Measurements from ENCODE around the gene TTLL9.

Gene TTLL9

DNA sequence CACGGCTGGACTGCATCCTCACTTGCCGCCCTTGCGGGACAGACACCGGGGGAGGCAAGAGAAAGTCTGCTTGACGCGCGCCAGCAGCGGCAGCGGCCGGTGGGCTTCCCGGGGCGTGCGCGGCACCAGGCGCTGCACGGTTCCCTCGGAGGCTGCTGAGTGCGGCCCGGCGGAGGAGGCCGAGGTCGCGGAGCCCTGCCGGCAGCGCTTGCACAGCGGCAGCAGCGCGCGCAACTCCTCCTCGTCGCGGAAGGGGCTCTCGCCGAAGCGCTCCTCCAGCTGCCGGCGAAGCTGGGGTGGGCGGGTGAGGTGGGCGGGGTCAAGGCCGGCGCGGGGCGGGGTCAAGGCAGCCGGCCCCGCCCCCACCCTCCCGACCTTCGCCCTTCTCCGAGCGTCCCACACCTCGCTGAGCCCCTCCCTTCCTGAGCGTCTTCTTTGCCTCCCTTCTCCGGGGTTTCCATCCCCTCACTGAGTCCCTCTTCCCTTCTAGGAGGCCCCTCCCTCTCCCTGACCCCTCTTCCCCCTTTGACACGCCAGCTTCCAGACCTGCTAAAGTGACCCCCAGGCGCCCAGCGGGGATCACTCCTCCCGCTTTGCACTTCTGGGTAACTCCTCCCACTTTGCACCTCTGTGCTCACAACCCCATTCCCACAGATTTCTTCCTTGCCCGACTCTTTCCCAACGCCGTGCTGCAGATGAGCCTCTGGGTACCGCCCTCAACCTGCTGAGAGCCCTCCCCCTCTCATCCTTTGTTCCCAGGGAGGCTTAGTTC lies 8.9 kb upstream of the TTLL9 start:
- H3K36me3 ChIP-seq (ENCODE audit: insufficient read depth, low read length): no peaks in the 10 kb centered on the region
- peaks cover 25 to 46% of the 10 kb centered on the region in 2 donors for H3K27me3 ChIP-seq (ENCODE audit: control insufficient read depth in 1 of 2, insufficient read depth in 2 of 2, low read length in 2 of 2)
- peak overlapping the region; percentile 35 to 47 for H3K4me3 ChIP-seq (ENCODE audit: low read depth in 1 of 2, low read length in 2 of 2)
- no peaks in the 10 kb centered on the region for H3K9me3 ChIP-seq (ENCODE audit: low read length)
- H3K9ac ChIP-seq (ENCODE audit: low read length): no peak overlapping the region
- no peak overlapping the region for H3K27ac ChIP-seq (ENCODE audit: low read depth, low read length)
- H3K4me1 ChIP-seq (ENCODE audit: insufficient read depth, low read length): peaks cover 10% of the 10 kb centered on the region

DNA sequence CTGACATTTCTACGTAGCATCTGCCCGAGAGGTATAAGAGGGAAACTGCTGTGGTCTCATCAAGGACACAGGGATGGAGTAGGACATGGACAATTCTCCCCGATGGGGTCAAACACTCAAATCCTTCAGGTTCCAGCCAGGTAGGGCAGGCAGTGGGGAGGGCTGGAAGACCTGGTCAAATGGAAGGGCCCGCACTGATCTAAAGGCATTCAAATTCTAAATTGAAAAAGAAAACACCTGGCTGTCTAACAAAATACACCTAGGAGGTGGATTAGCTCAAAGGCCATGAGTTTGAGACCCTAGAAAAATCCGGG lies 8.3 kb upstream of the TTLL9 start:
- Histone ChIP-seq H3K27me3 (ENCODE audit: control insufficient read depth in 1 of 2, insufficient read depth in 2 of 2, low read length in 2 of 2) (peaks cover 25 to 42% of the 10 kb centered on the region in 2 donors), H3K4me3 (ENCODE audit: low read depth in 1 of 2, low read length in 2 of 2) (no peak overlapping the region), H3K9ac (ENCODE audit: low read length) (no peak overlapping the region), H3K4me1 (ENCODE audit: insufficient read depth, low read length) (peaks cover 10% of the 10 kb centered on the region), H3K9me3 (ENCODE audit: low read length) (no peaks in the 10 kb centered on the region), H3K36me3 (ENCODE audit: insufficient read depth, low read length) (no peaks in the 10 kb centered on the region), H3K27ac (ENCODE audit: low read depth, low read length) (no peak overlapping the region)

DNA sequence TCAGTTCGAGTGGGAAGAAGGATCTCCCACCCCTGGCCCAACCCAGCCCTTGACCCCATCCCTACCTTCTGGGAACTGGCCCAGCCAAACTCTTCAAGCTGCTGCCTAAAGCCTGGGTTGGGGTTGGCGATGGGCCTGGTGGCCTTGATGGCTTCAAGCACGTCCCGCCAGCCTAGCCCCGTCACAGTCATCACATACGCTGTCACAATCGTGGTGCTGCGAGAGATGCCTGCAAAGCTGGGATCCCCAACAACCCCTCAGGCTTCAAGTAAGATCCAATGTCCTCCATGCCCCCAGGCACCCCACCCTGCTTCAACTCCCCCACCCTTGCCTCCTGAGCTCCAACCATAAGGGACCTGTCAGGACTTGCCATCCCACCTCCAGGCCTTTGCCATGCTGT lies 7.9 kb upstream of the TTLL9 start:
- Histone ChIP-seq H3K36me3 (ENCODE audit: insufficient read depth, low read length) (no peaks in the 10 kb centered on the region), H3K4me3 (ENCODE audit: low read depth in 1 of 2, low read length in 2 of 2) (no peak overlapping the region), H3K4me1 (ENCODE audit: insufficient read depth, low read length) (peaks cover 10% of the 10 kb centered on the region), H3K27ac (ENCODE audit: low read depth, low read length) (no peak overlapping the region), H3K9me3 (ENCODE audit: low read length) (no peaks in the 10 kb centered on the region), H3K27me3 (ENCODE audit: control insufficient read depth in 1 of 2, insufficient read depth in 2 of 2, low read length in 2 of 2) (peaks cover 25 to 42% of the 10 kb centered on the region in 2 donors), H3K9ac (ENCODE audit: low read length) (no peak overlapping the region)

- peaks cover 10% of the 10 kb centered on the region for H3K4me1 ChIP-seq (ENCODE audit: insufficient read depth, low read length)
- no peaks in the 10 kb centered on the region for H3K9me3 ChIP-seq (ENCODE audit: low read length)
- no peak overlapping the region for H3K9ac ChIP-seq (ENCODE audit: low read length)
- no peak overlapping the region for H3K4me3 ChIP-seq (ENCODE audit: low read depth in 1 of 2, low read length in 2 of 2)
- no peak overlapping the region for H3K27ac ChIP-seq (ENCODE audit: low read depth, low read length)
- H3K27me3 ChIP-seq (ENCODE audit: control insufficient read depth in 1 of 2, insufficient read depth in 2 of 2, low read length in 2 of 2): peaks cover 24 to 34% of the 10 kb centered on the region in 2 donors
- H3K36me3 ChIP-seq (ENCODE audit: insufficient read depth, low read length): no peaks in the 10 kb centered on the region
These were observed 6.9 kb upstream of the TTLL9 start for GRCh38 chr20:31863296-31864085.

GRCh38 chr20:31864521-31865400 lies 5.7 kb upstream of the TTLL9 start:
- no peaks in the 10 kb centered on the region for H3K9me3 ChIP-seq (ENCODE audit: low read length)
- no peak overlapping the region for H3K4me3 ChIP-seq (ENCODE audit: low read depth in 1 of 2, low read length in 2 of 2)
- H3K4me1 ChIP-seq (ENCODE audit: insufficient read depth, low read length): peaks cover 16% of the 10 kb centered on the region
- no peak overlapping the region for H3K9ac ChIP-seq (ENCODE audit: low read length)
- H3K36me3 ChIP-seq (ENCODE audit: insufficient read depth, low read length): no peaks in the 10 kb centered on the region
- H3K27ac ChIP-seq (ENCODE audit: low read depth, low read length): no peak overlapping the region
- peaks cover 11 to 33% of the 10 kb centered on the region in 2 donors for H3K27me3 ChIP-seq (ENCODE audit: control insufficient read depth in 1 of 2, insufficient read depth in 2 of 2, low read length in 2 of 2)

DNA sequence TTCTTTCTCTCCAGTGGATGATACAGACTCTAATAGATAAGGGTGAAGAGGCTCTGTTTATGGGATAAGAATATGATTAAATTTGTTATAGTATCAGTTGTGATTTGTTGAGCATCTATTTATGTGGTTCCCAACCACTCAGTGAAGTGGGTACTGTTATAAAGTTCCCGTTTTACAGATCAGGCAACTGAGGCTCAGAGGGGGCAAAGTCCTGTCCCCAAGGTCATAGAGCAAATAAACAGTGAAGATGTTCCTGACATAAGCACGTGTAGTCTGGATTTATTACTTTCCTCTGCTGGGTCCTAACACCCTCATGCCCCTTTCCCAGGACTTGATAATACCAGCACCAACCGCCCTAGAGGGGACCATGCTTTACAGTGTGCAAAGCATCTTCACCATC lies 4.2 kb upstream of the TTLL9 start:
- H3K4me3 ChIP-seq (ENCODE audit: low read depth in 1 of 2, low read length in 2 of 2): no peak overlapping the region
- peaks cover 0 to 30% of the 10 kb centered on the region in 2 donors for H3K27me3 ChIP-seq (ENCODE audit: control insufficient read depth in 1 of 2, insufficient read depth in 2 of 2, low read length in 2 of 2)
- no peak overlapping the region for H3K27ac ChIP-seq (ENCODE audit: low read depth, low read length)
- peaks cover 7% of the 10 kb centered on the region for H3K4me1 ChIP-seq (ENCODE audit: insufficient read depth, low read length)
- no peak overlapping the region for H3K9ac ChIP-seq (ENCODE audit: low read length)
- no peaks in the 10 kb centered on the region for H3K9me3 ChIP-seq (ENCODE audit: low read length)
- H3K36me3 ChIP-seq (ENCODE audit: insufficient read depth, low read length): no peaks in the 10 kb centered on the region

- peaks cover 7% of the 10 kb centered on the region for H3K4me1 ChIP-seq (ENCODE audit: insufficient read depth, low read length)
- no peaks in the 10 kb centered on the region for H3K36me3 ChIP-seq (ENCODE audit: insufficient read depth, low read length)
- no peaks in the 10 kb centered on the region for H3K9me3 ChIP-seq (ENCODE audit: low read length)
- H3K9ac ChIP-seq (ENCODE audit: low read length): no peak overlapping the region
- H3K27me3 ChIP-seq (ENCODE audit: control insufficient read depth in 1 of 2, insufficient read depth in 2 of 2, low read length in 2 of 2): peaks cover 0 to 24% of the 10 kb centered on the region in 2 donors
- no peak overlapping the region for H3K27ac ChIP-seq (ENCODE audit: low read depth, low read length)
- H3K4me3 ChIP-seq (ENCODE audit: low read depth in 1 of 2, low read length in 2 of 2): peak overlapping the region in 1 of 2 donors; percentile 63
These were observed 1.4 kb upstream of the TTLL9 start for GRCh38 chr20:31868853-31869672.

DNA sequence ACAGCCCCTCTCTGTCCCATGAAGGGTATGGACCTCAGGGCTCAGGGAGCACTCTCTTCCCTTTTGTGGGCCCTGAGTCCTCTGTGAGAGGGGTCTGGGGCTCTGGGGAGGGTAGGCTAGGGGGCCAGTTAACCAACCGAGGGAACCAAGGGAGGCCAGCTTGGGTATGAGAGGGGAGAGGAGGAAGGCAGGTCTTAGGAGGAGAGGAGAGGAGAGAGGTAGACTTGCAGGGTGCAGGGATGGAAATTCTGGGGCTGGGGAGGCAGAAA lies 827 bp upstream of the TTLL9 start:
- H3K9ac ChIP-seq (ENCODE audit: low read length): no peak overlapping the region

DNA sequence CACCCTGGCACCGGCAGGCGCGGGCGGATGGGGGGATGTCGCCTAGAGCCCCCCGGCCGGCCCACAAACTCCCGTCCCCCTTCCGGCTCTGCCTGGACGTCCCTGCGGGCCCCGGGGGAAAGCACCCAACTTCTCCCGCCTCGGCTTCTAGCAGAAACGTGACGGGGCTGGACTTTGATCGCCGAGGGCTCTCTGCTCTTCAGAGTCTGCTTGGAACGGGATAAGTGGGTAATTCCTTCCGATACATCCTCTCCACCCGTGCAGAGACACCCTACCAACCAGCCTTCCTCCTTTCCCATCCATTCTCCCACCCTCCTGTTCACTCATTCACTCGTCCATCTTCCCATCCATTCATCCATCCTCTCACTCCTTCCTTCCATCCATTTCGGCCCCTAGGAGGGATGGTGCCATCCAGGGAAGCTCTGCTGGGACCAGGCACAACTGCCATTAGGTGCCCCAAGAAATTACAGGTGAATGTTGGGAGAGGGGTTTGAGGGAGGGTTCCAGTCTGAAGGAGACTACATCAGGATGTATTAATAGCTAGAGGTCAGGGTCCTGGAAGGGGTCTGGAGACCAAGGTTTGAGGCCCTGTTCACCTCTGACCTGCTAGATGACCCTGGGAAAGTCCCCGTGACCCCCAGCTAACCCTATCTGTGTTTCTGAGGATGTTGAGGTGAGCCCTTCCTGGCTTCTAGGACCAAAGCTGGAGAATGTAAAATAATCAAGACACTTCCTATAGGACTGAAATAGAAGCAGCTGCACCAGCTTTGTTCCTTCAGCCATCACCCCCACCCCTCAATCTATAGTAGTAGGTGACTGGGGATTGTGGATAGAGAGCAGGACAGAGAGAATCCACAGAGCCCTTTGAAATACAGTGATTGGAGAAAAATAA lies 538 bp downstream of the TTLL9 start:
- H3K27me3 ChIP-seq (ENCODE audit: control insufficient read depth in 1 of 2, insufficient read depth in 2 of 2, low read length in 2 of 2): peaks cover 0 to 24% of the 10 kb centered on the region in 2 donors
- no peak overlapping the region for H3K27ac ChIP-seq (ENCODE audit: low read depth, low read length)
- peaks cover 7% of the 10 kb centered on the region for H3K4me1 ChIP-seq (ENCODE audit: insufficient read depth, low read length)
- H3K36me3 ChIP-seq (ENCODE audit: insufficient read depth, low read length): no peaks in the 10 kb centered on the region
- no peaks in the 10 kb centered on the region for H3K9me3 ChIP-seq (ENCODE audit: low read length)
- no peak overlapping the region for H3K9ac ChIP-seq (ENCODE audit: low read length)
- peak overlapping the region; percentile 62 to 63 for H3K4me3 ChIP-seq (ENCODE audit: low read depth in 1 of 2, low read length in 2 of 2)

More for the DNA sequence above, 827 bp upstream of the TTLL9 start:
- peak overlapping the region; percentile 11 to 63 for H3K4me3 ChIP-seq (ENCODE audit: low read depth in 1 of 2, low read length in 2 of 2)
- peaks cover 0 to 24% of the 10 kb centered on the region in 2 donors for H3K27me3 ChIP-seq (ENCODE audit: control insufficient read depth in 1 of 2, insufficient read depth in 2 of 2, low read length in 2 of 2)
- no peaks in the 10 kb centered on the region for H3K9me3 ChIP-seq (ENCODE audit: low read length)
- H3K27ac ChIP-seq (ENCODE audit: low read depth, low read length): no peak overlapping the region
- peaks cover 7% of the 10 kb centered on the region for H3K4me1 ChIP-seq (ENCODE audit: insufficient read depth, low read length)
- H3K36me3 ChIP-seq (ENCODE audit: insufficient read depth, low read length): no peaks in the 10 kb centered on the region

- Histone ChIP-seq H3K4me1 (ENCODE audit: insufficient read depth, low read length) (peaks cover 7% of the 10 kb centered on the region), H3K9me3 (ENCODE audit: low read length) (no peaks in the 10 kb centered on the region), H3K4me3 (ENCODE audit: low read depth in 1 of 2, low read length in 2 of 2) (no peak overlapping the region), H3K27ac (ENCODE audit: low read depth, low read length) (no peak overlapping the region), H3K9ac (ENCODE audit: low read length) (no peak overlapping the region), H3K27me3 (ENCODE audit: control insufficient read depth in 1 of 2, insufficient read depth in 2 of 2, low read length in 2 of 2) (peaks cover 0 to 24% of the 10 kb centered on the region in 2 donors), H3K36me3 (ENCODE audit: insufficient read depth, low read length) (no peaks in the 10 kb centered on the region)
These were observed 1.2 kb downstream of the TTLL9 start for GRCh38 chr20:31871618-31871954.

Measured in muscle layer of colon (tissue), 2 donors.